Hematopoietic multipotent progenitor cell treated with erythropoietin and hydrocortisone succinate and interleukin-3 and kit ligand, for 6 days (in vitro differentiated cells): ENCODE results near the gene STK24.
"Not testable (repeated sequence)": the region's sequence is repeated elsewhere in the genome, so short reads cannot be mapped to it uniquely, and the experiment has no call there.

ENCODE experiments used
- DNase-seq: peaks from one replicate; pipeline ENCODE4 v3.0.0-alpha.2; 2015

STK24 gene

DNA sequence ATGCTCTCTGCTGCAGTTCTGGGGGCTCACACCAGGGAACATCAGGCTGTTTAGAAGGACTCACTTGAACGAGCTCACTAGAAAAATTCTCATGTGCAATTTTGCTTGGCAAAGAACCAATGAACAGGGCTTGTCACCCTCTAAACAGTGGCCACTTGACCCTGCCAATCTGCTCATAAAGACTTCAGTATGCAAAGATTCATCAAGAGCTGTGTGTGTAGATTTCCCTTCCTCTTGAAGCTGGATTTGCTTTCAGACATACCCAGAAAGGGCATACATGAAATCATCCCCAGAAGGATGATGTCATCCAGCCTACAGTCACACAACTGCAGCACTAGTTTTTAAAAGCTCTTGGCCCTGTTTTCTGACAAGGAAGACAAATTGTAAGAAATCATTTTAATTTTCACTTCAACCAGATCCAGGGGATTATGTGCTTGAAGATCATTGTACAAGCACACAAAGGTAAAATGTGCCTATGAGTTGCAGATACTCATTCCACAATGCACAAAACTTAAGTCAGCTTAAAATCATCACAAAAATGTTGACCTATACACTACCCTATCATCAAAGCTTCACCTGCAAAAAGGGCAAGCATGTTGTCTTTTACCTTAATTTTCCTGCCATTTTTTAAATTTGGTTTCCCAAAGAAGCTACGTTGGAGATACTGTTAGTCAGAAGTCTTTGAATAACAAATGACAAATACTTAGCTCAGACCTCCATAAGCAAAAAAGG, 5.2 kb upstream of the STK24 start:
- DNase-seq = no peak

DNA sequence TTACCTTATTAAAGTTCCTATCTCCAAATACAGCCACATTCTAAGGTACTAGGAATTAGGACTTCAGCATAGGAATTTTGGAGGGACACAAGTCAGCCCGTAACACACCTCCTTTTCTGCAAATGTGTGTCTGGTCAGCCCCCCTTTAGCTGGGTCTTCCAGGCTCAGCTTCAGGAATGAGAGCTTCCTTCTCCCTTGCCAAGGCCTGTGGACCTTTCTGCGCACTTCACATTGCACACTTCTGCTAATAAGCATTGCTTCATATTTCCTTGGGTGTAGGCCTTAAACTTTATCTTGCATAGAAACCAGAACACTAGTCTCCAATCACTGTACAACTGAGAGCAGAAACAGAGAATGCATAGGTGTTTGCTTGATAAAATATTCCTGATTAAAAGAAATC, 4.5 kb upstream of the STK24 start:
- no peak for DNase-seq

DNA sequence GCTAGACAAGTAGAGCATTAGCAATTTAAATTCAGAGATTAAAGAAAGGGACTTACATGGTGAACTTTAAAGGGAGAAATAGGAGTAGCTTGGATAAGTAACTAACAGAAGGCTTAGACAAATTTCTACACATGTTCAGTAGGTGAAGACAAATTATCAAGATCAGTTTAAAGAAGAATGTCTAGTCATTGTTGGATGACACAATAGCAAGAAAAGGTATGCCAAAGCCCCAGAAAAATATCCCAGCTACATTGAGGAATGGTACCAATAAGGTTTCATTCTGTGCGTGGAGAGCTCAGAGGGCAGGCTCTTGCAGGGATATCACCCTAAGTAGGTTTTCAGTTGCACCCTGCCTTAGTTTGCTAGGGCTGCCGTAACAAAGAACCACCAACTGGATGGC, 3.5 kb upstream of the STK24 start:
- DNase-seq = no peak

DNA sequence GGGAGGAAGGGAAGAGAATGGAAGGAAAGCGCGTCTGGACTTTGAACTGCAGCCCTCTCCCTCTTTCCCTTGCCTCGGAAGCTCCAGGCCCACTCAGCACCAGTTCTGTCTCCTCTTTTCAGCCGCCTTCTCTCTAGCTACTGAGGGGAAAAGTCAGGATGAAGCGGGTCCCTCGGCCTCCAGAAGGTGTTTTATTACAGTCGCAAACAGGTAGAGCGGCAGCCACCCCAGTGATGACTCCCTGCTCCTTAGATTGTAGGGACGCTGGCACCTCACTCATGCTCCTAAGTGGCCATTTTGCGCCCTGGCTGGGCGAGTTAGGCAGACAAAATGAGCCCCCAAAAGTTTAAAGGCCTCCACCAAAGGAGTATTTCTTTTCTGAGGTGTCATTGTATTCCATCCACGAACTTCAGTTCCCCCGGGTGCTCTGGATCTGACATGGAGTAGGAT, 954 bp upstream of the STK24 start:
- DNase-seq = no peak

DNA sequence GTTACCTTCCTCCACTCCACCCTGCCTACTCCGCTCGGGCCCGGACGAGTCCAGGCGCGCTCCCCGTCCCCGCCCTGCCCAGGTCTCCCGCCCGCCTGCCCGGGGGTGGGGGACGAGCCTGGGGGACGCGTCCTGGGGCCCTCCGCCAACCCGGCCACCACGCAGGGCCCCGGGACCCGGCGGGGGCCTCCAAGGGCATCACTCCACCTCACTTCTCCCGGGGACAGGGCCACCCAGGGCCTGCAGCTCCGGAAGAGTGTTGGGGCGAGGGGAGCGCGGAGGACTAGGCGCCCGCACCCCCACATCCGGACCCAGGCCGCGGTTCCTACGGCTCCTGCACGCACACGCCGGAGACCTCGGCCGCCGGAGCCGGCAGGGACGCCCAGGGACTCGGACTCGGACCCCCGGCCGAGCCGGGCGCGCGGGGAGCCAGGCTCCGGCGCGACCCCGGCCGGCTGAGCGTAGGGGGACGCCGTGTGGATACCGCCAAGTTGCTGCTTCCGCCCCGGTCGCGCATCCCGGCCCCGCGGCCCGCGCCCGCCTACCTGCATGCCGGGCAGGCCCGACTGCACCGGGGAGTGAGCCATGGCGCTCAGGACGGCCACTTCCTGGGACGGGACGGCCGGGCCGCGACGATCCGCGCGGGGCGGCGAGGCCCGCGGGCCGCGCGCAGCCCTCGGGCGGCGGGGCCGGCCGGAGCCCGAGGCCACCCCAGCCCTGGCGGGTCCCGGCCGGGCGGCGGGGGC, 534 bp downstream of the STK24 start:
- peak; percentile 67 for DNase-seq

DNA sequence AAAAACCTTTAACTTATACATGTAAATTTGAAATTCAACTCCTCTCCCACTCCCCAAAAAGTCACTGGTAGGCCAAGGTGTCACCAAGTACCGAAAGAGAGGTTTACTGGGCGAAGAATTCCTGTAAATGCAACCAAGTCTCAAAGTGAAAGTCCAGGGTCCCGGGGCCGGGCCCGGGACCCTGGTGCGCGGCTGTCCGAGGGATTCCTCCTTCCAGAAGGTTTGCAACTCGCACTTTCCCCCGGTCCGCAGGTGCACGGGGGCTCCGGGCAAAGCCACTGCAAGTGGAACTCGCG, 1.1 kb downstream of the STK24 start:
- DNase-seq = no peak

DNA sequence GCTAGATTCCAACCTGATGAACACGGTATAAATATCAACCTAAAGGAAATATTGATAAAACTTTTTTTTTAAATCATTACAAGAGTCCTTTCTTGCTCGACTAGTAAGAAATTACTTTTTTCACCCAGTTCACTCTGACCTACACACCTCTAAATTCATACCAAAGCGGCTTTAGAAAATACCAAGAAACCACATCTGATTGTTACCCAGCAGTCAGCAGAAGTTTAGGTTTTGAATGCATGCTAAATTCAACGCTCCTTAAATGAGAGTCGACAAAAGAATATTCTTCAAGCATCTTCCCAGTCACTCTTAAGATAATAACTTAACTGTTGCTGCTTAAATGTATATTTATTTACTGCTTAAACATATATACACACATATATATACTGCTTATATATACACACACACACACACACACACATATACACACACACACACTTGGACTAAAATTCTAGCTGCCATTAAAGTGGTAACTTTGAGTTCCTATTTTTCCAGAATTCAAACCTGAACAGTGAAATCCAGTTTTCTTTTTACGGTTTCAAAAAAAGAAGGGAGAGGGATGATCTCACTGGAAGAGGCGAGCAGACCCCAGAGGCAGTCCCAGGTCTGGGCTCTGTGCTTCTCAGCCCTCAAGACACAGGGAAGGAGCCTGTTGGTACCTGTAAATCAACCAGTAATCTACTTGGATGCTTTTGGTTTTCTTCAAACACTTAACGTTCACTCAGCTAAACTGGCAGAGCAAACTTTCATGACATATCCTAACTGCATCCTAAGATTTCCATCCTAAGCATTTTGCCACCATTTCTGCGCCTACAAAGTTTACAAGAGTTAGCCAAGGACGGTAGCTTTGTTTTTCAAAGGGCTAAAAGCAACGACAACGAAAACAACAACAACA, 1.7 kb downstream of the STK24 start:
- peak; percentile 36 for DNase-seq

DNA sequence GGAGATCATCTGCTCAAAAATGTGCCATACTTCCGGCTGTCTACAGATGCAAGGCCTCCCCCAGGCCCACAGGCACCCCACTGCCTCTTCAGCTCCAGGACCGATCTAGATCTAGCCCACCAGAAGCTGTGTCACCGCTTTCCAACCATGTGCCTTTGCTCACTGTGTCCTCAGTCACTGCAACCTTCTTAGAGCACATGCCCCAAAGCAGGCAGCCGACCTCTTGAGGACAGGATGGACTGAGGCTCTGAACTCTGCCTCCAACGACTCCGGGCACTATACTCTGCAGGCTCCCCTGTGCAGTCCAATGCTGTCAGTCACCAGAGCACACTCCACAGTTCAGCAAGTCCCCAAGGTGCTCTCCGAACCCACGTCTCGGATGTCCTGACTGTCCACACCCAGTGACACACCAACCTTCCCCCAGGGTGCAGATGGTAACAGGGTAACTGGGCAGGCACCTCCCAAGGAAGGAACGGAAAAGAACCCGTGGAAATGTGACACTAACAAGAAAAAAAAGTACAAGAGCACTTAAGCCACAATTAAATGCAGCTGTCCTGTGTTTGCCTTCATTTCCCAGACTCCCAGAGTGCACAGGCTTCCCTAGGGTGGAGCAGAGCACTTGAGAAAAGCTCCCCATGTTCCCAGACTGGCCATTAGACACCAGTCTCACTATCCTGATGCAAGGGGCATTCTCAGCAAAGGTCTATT, 4.8 kb downstream of the STK24 start:
- peak; percentile 25 for DNase-seq

DNA sequence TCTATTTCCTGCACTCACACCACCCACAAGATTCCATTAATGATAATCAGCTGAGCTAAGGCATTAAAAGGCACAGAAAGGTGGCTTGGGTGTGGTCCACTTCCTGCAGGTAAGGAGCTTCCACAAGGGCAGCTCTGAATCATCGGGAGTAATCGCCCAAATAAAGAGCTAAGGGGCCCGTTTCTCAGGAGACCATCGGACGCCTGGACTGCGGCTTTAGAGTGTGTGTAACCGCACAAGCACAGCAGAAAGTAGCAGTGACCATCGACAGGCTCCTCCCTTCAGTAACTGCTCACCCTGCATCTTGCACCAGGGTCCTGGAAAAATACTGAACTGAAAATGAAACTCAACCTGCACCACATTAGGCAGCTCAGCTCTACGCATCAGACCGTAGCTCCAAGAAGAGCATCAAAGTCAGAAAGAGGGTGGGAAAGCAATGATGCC, 6.0 kb downstream of the STK24 start:
- DNase-seq = no peak

DNA sequence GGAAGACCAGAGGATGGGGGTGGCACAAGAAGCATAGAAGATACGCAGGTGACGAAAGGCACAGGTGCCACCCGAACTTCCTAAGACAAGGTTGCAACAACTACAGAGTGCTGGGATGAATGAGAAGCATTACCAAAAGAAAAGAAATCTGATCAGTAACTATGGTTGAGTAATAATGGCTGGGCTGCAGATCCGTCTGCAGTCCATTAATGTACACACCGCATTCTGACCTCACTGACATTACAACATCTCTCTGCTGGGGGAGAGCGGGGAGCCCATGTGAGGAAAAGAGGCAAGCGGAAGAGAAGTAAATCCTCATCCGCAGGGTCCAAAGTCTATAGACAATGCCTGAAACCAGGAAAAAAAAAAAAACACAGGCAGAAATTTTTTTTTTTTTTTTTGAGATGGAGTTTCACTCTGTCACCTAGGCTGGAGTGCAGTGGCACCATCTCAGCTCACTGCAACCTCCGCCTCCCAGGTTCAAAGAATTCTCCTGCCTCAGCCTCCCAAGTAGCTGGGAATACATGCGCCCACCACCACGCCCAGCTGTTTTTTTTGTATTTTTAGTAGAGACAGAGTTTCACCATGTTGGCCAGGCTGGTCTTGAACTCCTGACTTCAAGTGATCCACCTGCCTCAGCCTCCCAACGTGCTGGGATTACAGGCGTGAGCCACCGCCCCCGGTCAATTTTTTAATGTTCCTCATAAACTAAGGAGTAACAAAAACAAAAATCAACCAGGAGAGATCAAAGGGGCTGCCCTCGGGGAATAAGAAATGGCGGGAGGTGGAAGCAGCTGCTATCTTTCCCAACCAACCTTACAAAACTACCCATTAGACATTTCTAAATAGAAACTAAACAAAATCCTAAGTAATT, 7.2 kb downstream of the STK24 start:
- DNase-seq = not testable (repeated sequence)

DNA sequence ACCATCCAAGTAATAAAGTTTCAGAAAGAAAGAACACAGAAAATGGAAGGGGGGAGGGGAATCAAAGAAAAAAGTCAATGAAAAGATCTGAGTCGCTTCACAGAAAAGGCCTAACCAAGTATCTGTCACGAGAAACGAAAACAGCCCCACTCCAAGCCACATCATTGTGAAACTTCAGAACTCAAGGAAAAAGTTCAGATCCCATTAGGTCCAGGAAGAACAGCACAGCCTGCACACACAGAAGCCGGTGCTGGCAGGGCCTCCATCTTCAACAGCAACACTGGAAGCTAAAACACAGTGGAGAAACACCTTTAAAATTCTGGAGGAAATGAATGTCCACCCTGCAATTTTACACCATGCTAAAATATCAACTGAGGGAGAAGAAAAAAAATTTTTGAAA, 8.0 kb downstream of the STK24 start:
- DNase-seq = no peak

DNA sequence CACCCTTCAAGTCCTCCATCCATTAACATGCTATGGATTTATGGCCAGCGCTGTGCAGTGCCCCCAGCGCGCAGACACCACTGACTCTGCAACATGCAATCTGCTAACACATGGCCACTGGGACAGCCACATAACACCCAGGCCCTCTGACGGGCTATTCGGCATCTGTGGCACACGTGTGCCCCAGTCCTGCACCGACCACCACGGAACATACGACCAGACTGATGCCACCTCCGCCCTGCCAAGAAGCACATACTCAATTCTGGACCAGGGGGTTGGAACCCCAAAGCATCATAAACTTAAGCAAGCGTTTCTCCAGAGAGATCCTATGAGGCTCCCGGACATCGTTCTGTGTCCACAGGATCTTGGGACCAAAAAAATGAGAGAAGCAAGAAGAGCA, 9.8 kb downstream of the STK24 start:
- no peak for DNase-seq

DNA sequence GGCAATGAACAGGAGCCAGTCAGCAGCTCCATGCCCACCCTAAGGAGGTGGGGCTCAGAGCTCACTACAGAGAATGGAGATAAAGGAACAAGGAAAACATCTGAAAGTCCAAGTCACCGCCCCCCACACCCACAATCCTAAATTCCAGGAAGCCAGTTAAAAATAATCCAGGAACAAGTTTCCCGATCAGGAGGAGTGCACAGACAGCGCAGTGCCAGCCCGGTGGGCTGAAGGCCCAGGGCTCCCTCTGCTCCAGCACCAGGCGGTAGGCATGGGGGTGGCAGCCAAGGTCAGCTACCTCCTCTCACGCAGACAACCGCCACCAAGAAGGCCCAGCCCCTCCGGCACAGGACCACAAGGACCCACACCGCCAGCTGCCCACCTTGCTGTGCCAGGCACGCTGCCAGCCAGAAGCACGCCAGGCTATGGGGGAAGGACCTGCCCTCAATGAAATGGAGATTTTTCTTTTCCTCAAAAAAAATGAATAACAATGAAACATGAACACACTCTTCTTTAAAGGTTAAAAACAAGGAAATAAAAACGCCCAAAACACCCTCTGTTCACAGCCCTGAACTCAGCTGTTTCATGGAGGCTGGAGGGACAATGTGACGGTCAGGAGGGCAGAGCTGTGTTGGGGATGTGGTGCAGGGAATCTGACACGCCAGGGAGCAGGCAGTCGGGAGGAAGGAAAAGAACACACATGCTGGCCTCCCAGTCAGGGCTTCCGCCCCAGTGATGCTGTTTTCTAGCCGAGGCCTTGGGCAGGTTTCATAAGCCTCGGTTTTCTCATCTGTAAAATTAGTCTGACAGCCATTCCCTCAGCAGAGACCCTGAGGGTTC, 11.0 kb downstream of the STK24 start:
- DNase-seq = peak; percentile 27

DNA sequence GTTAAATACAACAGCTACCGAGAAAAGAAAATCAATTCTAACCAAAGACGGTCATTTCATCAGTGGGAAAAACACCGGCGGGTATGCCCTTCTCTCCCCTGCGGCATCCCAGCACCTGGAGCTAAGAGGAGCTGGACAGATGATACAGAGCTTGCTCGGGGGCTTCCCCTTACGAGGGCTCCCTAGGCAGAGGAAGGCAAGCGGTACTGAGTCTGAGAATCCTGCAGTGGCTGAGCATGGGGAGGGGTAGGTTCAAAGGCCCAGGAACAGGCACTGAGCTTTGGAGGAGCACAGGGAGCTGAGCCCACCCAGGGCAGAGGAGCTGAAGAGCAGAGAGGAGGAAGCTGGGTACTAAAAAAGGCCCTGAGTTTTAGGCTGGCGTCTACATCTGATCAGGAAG, 12.7 kb downstream of the STK24 start:
- no peak for DNase-seq

DNA sequence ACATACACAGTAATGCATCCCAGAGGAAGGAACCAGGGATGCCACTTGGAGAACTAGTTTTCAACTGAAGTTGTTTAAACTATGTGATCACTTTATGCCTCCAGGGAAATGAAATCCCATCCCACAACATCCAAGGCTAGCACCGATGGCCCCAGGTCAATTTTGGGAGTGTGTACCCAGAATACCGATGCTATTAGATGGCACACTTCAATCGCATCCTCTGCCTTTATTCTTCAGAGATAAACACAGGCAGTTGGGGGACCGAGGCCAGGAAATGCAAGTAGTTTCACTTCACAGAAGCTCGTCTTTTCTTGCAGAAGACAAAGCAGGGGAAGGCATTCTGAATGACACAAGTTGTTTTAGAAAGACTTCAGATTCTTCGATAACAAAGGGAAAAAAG, 13.8 kb downstream of the STK24 start:
- no peak for DNase-seq

DNA sequence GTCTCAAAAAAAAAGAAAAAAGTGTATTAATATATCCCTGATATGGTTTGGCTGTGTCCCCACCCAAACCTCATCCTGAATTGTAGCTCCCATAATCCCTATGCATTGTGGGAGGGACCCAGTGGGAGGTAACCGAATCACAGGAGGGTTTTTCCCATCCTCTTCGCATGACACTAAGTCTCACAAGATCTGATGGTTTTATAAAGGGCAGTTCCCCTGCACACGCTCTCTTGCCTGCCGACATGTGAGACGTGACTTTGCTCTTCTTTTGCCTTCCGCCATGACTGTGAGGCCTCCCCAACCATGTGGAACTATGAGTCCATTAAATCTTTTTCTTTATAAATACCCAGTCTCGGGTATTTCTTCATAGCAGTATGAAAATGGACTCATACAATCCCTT, 17.7 kb downstream of the STK24 start:
- DNase-seq = no peak

DNA sequence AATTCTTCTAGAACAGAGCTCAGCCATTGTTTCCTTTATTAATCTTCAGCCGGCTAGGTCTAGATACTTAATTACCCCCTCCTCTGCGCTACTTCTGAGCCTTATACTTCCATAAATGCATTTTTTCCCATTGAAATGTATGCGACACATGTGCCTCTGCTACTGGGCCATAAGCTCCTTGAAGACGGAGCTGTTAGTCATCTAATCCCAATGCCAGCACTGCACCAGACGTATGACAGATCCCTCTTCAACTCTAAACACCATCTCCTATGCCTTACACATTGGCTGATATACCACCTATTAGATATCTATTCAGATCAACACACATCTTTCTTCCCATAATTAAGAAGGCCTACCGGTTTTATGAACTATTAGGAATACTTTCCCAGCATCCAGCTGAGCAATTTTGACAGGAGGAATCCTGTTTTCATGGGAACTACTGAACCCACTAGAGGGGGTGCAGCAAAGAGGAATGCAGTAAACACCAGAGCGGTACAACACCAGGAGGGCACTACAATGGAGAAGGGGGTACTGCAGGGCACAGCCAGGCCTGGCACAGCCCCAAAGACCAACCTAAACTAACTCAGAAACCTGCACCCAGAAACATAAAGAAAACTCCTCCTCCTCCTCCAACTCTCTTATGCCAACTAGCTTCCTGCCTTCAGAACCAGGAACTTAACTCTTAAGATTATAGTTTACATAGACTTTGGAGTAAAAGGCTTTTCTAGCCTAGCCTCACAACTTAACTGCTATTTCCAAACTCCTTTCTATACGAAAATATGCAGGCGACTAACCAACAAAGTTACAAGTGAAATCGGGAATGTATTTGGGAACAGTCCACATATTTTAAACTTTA, 18.7 kb downstream of the STK24 start:
- peak; percentile 36 for DNase-seq

DNA sequence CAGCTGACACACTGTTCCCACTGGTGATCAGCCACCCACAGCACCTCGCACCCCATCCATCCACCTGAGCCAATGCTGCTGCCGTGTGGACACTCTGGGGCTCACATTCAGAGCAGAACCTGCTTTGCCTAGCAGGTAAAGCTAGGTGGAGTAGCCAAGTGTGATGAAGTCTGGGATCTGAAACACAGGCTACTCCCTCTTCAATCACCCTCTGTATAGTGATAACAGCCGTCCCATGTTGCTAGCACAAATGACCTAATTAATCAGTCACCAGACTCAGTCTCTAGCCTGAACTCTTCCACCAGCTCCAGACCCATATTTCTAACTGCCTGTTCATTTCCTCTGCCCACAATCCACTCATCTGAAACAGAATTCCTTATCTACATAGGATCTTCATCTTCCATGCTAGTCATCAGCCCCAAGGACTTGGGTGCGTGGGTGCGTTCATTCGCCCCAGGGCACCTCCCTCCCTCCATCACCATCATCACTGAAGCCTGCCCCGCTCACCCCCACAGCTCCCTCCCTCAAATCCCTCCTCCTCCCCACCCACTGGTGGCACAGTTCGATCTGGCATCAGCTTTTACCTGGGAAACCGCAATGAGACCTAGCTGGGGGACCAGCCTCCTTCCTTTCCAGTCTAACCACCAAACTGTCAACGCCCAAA, 19.8 kb downstream of the STK24 start:
- peak; percentile 65 for DNase-seq

DNA sequence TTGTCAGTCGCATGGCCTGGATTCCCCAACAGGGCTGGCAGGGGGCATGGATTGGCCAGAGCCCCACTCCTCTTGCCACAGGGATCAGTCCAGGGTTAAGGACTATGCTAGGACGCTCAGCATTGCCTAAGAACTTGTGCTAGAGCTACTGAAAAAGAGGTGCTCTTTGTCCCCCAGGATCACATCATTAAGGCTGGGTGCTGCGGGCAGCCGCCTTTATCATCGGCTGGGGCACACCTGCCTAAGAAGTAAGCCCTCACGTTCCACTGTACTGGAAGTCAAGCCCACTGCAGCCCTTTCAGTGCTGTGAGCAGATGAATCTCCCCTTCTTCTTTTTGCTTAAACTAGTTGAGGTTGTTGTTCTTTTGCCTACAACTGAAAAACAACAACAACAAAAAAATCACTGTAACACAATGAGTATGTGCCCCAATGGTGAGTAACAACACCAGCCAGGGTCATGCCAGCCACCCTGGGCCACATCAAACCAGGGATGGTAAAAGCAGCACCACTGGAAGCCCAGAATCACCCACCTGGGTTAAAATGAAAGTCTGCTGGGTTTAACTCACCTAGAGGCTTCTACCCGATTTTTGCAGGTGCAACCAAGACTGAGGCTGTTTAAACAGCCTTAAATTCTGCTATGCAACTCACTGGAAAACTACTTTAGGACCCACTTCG, 20.6 kb downstream of the STK24 start:
- no peak for DNase-seq
